ENCODE measurements around the gene ATF3.

Gene ATF3

GRCh38 chr1:212565571-212566305 lies 42.8 kb upstream of the ATF3 start:
- 0 out of 2 replicates have a peak overlapping the region, but pooled peaks have one; percentile 97 for H2AFZ ChIP-seq (ENCODE audit: low read length)
- no peak overlapping the region for H3K4me3 ChIP-seq (ENCODE audit: low read length, poor library complexity, severe bottlenecking)
- no peaks in the 10 kb centered on the region for H3K79me2 ChIP-seq (ENCODE audit: insufficient read depth, low read length)
- no peaks in the 10 kb centered on the region for H3K9me2 ChIP-seq (replicated peaks; ENCODE audit: low read depth, low read length)
- TF ChIP-seq EZH2phosphoT487 (IDR thresholded peaks at IDR 0.05; ENCODE audit: borderline replicate concordance): no peak
- TF ChIP-seq, protein P1, sequence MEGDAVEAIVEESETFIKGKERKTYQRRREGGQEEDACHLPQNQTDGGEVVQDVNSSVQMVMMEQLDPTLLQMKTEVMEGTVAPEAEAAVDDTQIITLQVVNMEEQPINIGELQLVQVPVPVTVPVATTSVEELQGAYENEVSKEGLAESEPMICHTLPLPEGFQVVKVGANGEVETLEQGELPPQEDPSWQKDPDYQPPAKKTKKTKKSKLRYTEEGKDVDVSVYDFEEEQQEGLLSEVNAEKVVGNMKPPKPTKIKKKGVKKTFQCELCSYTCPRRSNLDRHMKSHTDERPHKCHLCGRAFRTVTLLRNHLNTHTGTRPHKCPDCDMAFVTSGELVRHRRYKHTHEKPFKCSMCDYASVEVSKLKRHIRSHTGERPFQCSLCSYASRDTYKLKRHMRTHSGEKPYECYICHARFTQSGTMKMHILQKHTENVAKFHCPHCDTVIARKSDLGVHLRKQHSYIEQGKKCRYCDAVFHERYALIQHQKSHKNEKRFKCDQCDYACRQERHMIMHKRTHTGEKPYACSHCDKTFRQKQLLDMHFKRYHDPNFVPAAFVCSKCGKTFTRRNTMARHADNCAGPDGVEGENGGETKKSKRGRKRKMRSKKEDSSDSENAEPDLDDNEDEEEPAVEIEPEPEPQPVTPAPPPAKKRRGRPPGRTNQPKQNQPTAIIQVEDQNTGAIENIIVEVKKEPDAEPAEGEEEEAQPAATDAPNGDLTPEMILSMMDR (conservative IDR thresholded peaks at IDR 0.05; ENCODE audit: low read length): no peak
- H3K27me3 ChIP-seq (ENCODE audit: insufficient read depth, low read length, poor library complexity, severe bottlenecking): no peaks in the 10 kb centered on the region
- no peaks in the 10 kb centered on the region for H4K20me1 ChIP-seq (ENCODE audit: insufficient read depth, low read length, poor library complexity, severe bottlenecking)
- H3K36me3 ChIP-seq (ENCODE audit: insufficient read depth, low read length): no peaks in the 10 kb centered on the region
- no peaks in the 10 kb centered on the region for H3F3A ChIP-seq (ENCODE audit: low read depth)
- H3K9ac ChIP-seq (ENCODE audit: low read depth, low read length, poor library complexity, severe bottlenecking): no peak overlapping the region
- H3K9me3 ChIP-seq (ENCODE audit: insufficient read depth, low read depth, low read length): no peaks in the 10 kb centered on the region
- H3K4me1 ChIP-seq (ENCODE audit: insufficient read depth, low read length, poor library complexity, severe bottlenecking): peaks cover 7% of the 10 kb centered on the region
- no peak overlapping the region for H3K4me2 ChIP-seq (ENCODE audit: low read depth, low read length, poor library complexity, severe bottlenecking)

GRCh38 chr1:212566522-212567479 lies 41.8 kb upstream of the ATF3 start:
- Histone ChIP-seq H3K4me2 (ENCODE audit: low read depth, low read length, poor library complexity, severe bottlenecking) (peak overlapping the region; percentile 94), H3K36me3 (ENCODE audit: insufficient read depth, low read length) (no peaks in the 10 kb centered on the region), H3K9me2 (replicated peaks; ENCODE audit: low read depth, low read length) (no peaks in the 10 kb centered on the region), H3K4me1 (ENCODE audit: insufficient read depth, low read length, poor library complexity, severe bottlenecking) (peaks cover 7% of the 10 kb centered on the region), H3K79me2 (ENCODE audit: insufficient read depth, low read length) (no peaks in the 10 kb centered on the region), H3K4me3 (ENCODE audit: low read length, poor library complexity, severe bottlenecking) (peak overlapping the region; percentile 78), H3K27me3 (ENCODE audit: insufficient read depth, low read length, poor library complexity, severe bottlenecking) (no peaks in the 10 kb centered on the region), H2AFZ (ENCODE audit: low read length) (peak overlapping the region; percentile 97), H3K9me3 (ENCODE audit: insufficient read depth, low read depth, low read length) (no peaks in the 10 kb centered on the region), H3F3A (ENCODE audit: low read depth) (no peaks in the 10 kb centered on the region), H3K9ac (ENCODE audit: low read depth, low read length, poor library complexity, severe bottlenecking) (peak overlapping the region; percentile 75), H4K20me1 (ENCODE audit: insufficient read depth, low read length, poor library complexity, severe bottlenecking) (no peaks in the 10 kb centered on the region)
- TF ChIP-seq, protein P1 (conservative IDR thresholded peaks at IDR 0.05; ENCODE audit: low read length): 0 out of 2 replicates have a peak, but pooled peaks have one; percentile 18
- no peak for TF ChIP-seq EZH2phosphoT487 (IDR thresholded peaks at IDR 0.05; ENCODE audit: borderline replicate concordance)

DNA sequence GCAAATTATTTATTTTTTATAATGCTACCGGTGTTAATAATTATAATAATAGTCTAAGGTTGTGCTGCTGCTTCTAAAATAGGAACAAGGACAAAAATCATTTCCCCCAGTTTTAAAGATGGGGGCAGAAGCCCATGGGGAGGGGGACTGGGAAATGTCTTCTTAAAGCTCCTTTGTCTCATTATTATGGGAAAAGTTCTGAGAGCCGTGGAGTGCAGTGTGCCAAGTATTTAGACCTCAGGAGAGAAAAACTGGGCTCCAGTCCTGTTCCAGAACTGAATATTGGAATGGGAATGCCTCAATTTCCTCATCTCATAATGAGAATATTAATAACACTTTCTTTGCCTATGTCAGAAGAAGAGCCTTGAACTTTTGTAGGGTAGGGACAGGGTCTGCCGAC lies 40.9 kb upstream of the ATF3 start:
- H3K4me3 ChIP-seq (ENCODE audit: low read length, poor library complexity, severe bottlenecking): peak overlapping the region; percentile 78
- H3K9ac ChIP-seq (ENCODE audit: low read depth, low read length, poor library complexity, severe bottlenecking): no peak overlapping the region
- no peaks in the 10 kb centered on the region for H3K9me3 ChIP-seq (ENCODE audit: insufficient read depth, low read depth, low read length)
- no peaks in the 10 kb centered on the region for H4K20me1 ChIP-seq (ENCODE audit: insufficient read depth, low read length, poor library complexity, severe bottlenecking)
- H3K27me3 ChIP-seq (ENCODE audit: insufficient read depth, low read length, poor library complexity, severe bottlenecking): no peaks in the 10 kb centered on the region
- no peak overlapping the region for H2AFZ ChIP-seq (ENCODE audit: low read length)
- no peaks in the 10 kb centered on the region for H3F3A ChIP-seq (ENCODE audit: low read depth)
- peak overlapping the region; percentile 94 for H3K4me2 ChIP-seq (ENCODE audit: low read depth, low read length, poor library complexity, severe bottlenecking)
- H3K79me2 ChIP-seq (ENCODE audit: insufficient read depth, low read length): no peaks in the 10 kb centered on the region
- H3K36me3 ChIP-seq (ENCODE audit: insufficient read depth, low read length): no peaks in the 10 kb centered on the region
- peaks cover 7% of the 10 kb centered on the region for H3K4me1 ChIP-seq (ENCODE audit: insufficient read depth, low read length, poor library complexity, severe bottlenecking)
- H3K9me2 ChIP-seq (replicated peaks; ENCODE audit: low read depth, low read length): no peaks in the 10 kb centered on the region
- TF ChIP-seq EZH2phosphoT487 (IDR thresholded peaks at IDR 0.05; ENCODE audit: borderline replicate concordance): no peak
- TF ChIP-seq, protein P1 (conservative IDR thresholded peaks at IDR 0.05; ENCODE audit: low read length): no peak

Data from Loucy (cell line).